GM23248 (cell line): ENCODE data around the gene NKX1-2.

Experiments
- EZH2 ChIP-seq: fragments of 200-600 bp; sonication (generic); IDR thresholded peaks from 2 replicates; pipeline ENCODE4 v1.6.1; 2018; ENCODE audit warnings: antibody characterized with exemption, mild to moderate bottlenecking; ENCODE audit not compliant: insufficient read depth, poor library complexity, severe bottlenecking
- EZH2phosphoT487 ChIP-seq: fragments of 200-600 bp; sonication (generic); IDR thresholded peaks from 2 replicates; pipeline ENCODE4 v1.6.1; 2018; ENCODE audit warnings: antibody characterized with exemption, moderate library complexity, mild to moderate bottlenecking, low read depth; ENCODE audit not compliant: insufficient read depth

DNA sequence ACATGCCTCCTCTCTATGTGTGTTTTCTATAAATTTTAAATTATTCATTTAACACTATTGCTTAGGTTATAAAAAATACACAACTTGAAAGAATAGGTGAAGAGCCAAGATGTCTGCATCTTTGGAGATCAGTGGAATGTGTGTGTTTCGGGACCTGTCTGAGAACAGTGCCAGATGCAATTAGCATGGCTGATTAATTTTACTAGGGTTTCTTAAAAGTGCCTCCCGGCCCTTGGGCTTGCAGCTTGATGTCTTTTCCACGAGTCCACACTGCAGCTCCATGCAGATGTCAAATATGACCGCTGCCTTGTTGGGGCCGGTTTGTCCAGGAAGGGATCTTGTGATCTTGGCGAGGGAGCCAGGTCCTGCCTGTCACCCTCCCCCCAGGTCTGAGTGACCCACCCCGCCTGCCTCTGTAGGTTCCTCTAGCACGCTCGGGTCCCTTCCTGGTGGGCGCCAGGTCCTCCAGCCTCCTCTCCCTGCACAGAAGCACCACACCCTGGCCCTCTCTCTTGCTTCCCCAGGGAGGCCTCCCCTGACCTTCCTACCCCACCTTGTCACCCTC lies 32.5 kb upstream of the NKX1-2 start:
- TF ChIP-seq EZH2phosphoT487 (no peak), EZH2 (no peak)
